Keratinocyte (primary cell): ENCODE results near the gene DHRS11. TPM values are rescaled to one million over a fixed set of nuclear protein-coding genes. Genes with fewer than 3 reads are reported as not detected.

Source experiments
- DNase-seq: peaks from one replicate; pipeline ENCODE4 v3.0.0-alpha.2; 2011; ENCODE audit warnings: low read depth, missing footprints, low spot score
- FAIRE-seq: peaks from 2 replicates; lab custom pipeline; 2011; peaks lifted over from hg19 to GRCh38; lab: Jason Lieb, UNC
- H2AFZ ChIP-seq: 2 replicates; pipeline ENCODE4 v1.6.0; 2012; ENCODE audit warnings: low read length, control low read depth, inconsistent platforms; ENCODE audit not compliant: control insufficient read depth
- H3K27ac ChIP-seq: 2 replicates; pipeline ENCODE4 v1.5.1; 2011; ENCODE audit warnings: low read length; ENCODE audit not compliant: control insufficient read depth, insufficient read depth
- H3K27me3 ChIP-seq: 3 replicates; pipeline ENCODE4 v1.6.0; 2011; ENCODE audit warnings: low read length; ENCODE audit not compliant: control insufficient read depth, insufficient read depth; ENCODE audit errors: extremely low read depth
- H3K36me3 ChIP-seq, 2 experiments: 2 replicates in 1 of 2; 3 replicates in 1 of 2; pipeline ENCODE4 v1.5.1; 2011; ENCODE audit warnings: low read length in 2 of 2, mild to moderate bottlenecking in 1 of 2; ENCODE audit not compliant: control insufficient read depth in 2 of 2, insufficient read depth in 2 of 2; ENCODE audit errors: extremely low read depth in 1 of 2
- H3K4me1 ChIP-seq: 3 replicates; pipeline ENCODE4 v1.5.1; 2011; ENCODE audit warnings: low read length; ENCODE audit not compliant: control insufficient read depth, insufficient read depth; ENCODE audit errors: extremely low read depth
- H3K4me2 ChIP-seq: 3 replicates; pipeline ENCODE4 v1.6.0; 2011; ENCODE audit warnings: low read depth, low read length; ENCODE audit not compliant: control insufficient read depth, insufficient read depth; ENCODE audit errors: extremely low read depth
- H3K4me3 ChIP-seq, 3 experiments: fragments of 200-600 bp in 1 of 3; sonication (generic) in 1 of 3; 2 replicates in 2 of 3; 3 replicates in 1 of 3; pipeline ENCODE4 v1.5.1; 2011 to 2016; ENCODE audit warnings: low read length in 3 of 3, mild to moderate bottlenecking in 3 of 3, control low read depth in 2 of 3, inconsistent platforms in 1 of 3, low read depth in 1 of 3, mixed read lengths in 1 of 3, mixed run types in 1 of 3, moderate library complexity in 1 of 3; ENCODE audit not compliant: control insufficient read depth in 2 of 3, insufficient read depth in 2 of 3; ENCODE audit errors: extremely low read depth in 1 of 3
- H3K79me2 ChIP-seq: 2 replicates; pipeline ENCODE4 v1.6.0; 2012; ENCODE audit warnings: low read length; ENCODE audit not compliant: control insufficient read depth, insufficient read depth
- H3K9ac ChIP-seq: 3 replicates; pipeline ENCODE4 v1.6.0; 2011; ENCODE audit warnings: low read length; ENCODE audit not compliant: control insufficient read depth, insufficient read depth; ENCODE audit errors: extremely low read depth
- H3K9me1 ChIP-seq: 3 replicates; pipeline ENCODE4 v1.6.0; 2011; ENCODE audit warnings: low read length; ENCODE audit not compliant: control insufficient read depth, insufficient read depth; ENCODE audit errors: extremely low read depth
- H3K9me3 ChIP-seq: 2 replicates; pipeline ENCODE4 v1.5.1; 2012; ENCODE audit warnings: low read depth, low read length; ENCODE audit not compliant: control insufficient read depth
- H4K20me1 ChIP-seq: 3 replicates; pipeline ENCODE4 v1.6.0; 2011; ENCODE audit warnings: low read length; ENCODE audit not compliant: control insufficient read depth, insufficient read depth; ENCODE audit errors: extremely low read depth
- EZH2 ChIP-seq: IDR thresholded peaks from one replicate; pipeline ENCODE4 v1.6.1; 2012; ENCODE audit warnings: inconsistent platforms, mild to moderate bottlenecking, low read length, moderate library complexity
- dilution Hi-C: fragments of 300-500 bp; cut with MboI; formaldehyde crosslinking; loops from one replicate; pipeline ENCODE4 v1.7.0; 2020; ENCODE audit warnings: low sequenced_read_pairs; ENCODE audit not compliant: extremely low pct_ligation_motif_present
- polyA plus RNA-seq, 5 experiments: library from polyadenylated mRNA; depleted of rRNA in 3 of 5; stranded (reverse) in 3 of 5; stranded (forward) in 1 of 5; unstranded in 1 of 5; fragments of >200 nt; gene quantifications; 1 replicate in 1 of 5; 2 replicates in 3 of 5; 3 replicates in 1 of 5; pipeline versions ENCODE4 v1.2.1 to v1.2.3, GENCODE V29; 2011 to 2012; ENCODE audit warnings: missing spikeins in 2 of 5, low read depth in 1 of 5, low replicate concordance in 1 of 5
- TF ChIP-seq, protein P1 (sequence below), 3 experiments: IDR thresholded peaks in 1 of 3; conservative IDR thresholded peaks in 1 of 3; optimal IDR thresholded peaks in 1 of 3; 2 replicates in 2 of 3; 3 replicates in 1 of 3; pipeline versions ENCODE3 to v1.5.1; 2011; ENCODE audit warnings: low read length in 3 of 3, mild to moderate bottlenecking in 3 of 3, moderate library complexity in 2 of 3, control low read depth in 1 of 3, inconsistent platforms in 1 of 3; ENCODE audit not compliant: insufficient read depth in 2 of 3; ENCODE audit errors: extremely low read depth in 1 of 3

DHRS11 gene
- polyA plus RNA-seq, 1 donor (not counting 4 experiments of a cell fraction or from before 2014, with no cell fraction given): 11.0 TPM

DNA sequence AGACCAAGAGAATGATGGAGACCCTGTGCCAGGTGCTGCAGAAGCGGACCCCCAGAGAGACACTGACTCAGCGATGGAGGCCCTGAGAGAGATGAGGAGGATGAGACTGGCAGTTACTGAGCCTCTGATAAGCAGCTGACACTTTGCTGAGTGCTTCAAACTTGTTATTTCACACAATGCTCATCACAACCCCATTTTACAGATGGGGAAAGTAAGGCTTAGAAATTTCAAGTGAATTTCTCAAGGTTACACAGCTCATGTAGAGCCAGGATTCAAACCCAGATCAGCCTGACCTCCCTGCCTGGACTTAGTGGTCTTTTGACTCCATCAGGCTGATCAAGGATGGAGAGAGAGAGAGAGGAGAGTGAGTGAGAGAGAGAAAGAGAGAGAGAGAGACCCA, 36.9 kb downstream of the DHRS11 start:
- H3K4me3 ChIP-seq: no peak overlapping the region
- H3K9me1 ChIP-seq: no peaks in the 10 kb centered on the region
- H3K9ac ChIP-seq: no peak overlapping the region
- no peak overlapping the region for H2AFZ ChIP-seq
- no peaks in the 10 kb centered on the region for H4K20me1 ChIP-seq
- TF ChIP-seq EZH2: no peak
- TF ChIP-seq, protein P1, sequence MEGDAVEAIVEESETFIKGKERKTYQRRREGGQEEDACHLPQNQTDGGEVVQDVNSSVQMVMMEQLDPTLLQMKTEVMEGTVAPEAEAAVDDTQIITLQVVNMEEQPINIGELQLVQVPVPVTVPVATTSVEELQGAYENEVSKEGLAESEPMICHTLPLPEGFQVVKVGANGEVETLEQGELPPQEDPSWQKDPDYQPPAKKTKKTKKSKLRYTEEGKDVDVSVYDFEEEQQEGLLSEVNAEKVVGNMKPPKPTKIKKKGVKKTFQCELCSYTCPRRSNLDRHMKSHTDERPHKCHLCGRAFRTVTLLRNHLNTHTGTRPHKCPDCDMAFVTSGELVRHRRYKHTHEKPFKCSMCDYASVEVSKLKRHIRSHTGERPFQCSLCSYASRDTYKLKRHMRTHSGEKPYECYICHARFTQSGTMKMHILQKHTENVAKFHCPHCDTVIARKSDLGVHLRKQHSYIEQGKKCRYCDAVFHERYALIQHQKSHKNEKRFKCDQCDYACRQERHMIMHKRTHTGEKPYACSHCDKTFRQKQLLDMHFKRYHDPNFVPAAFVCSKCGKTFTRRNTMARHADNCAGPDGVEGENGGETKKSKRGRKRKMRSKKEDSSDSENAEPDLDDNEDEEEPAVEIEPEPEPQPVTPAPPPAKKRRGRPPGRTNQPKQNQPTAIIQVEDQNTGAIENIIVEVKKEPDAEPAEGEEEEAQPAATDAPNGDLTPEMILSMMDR (optimal IDR thresholded peaks at IDR 0.05 in 1 of 3, IDR thresholded peaks at IDR 0.05 in 1 of 3, conservative IDR thresholded peaks at IDR 0.05 in 1 of 3; ENCODE audit: extremely low read depth in 1 of 3, insufficient read depth in 2 of 3, low read length in 3 of 3): no peak
- DNase-seq: no peak
- dilution Hi-C loops: no loop called here
- H3K36me3 ChIP-seq: no peaks in the 10 kb centered on the region
- H3K9me3 ChIP-seq: no peaks in the 10 kb centered on the region
- no peak for FAIRE-seq
- peaks cover 28% of the 10 kb centered on the region for H3K27me3 ChIP-seq
- H3K79me2 ChIP-seq: no peaks in the 10 kb centered on the region
- no peak overlapping the region for H3K27ac ChIP-seq
- H3K4me1 ChIP-seq: no peaks in the 10 kb centered on the region
- no peak overlapping the region for H3K4me2 ChIP-seq

GRCh38 chr17:36629252-36629847, 37.7 kb downstream of the DHRS11 start:
- H3K9me1 ChIP-seq: no peaks in the 10 kb centered on the region
- peak; percentile 33 for DNase-seq
- H4K20me1 ChIP-seq: no peaks in the 10 kb centered on the region
- no peaks in the 10 kb centered on the region for H3K4me1 ChIP-seq
- H3K4me3 ChIP-seq: no peak overlapping the region
- H2AFZ ChIP-seq: no peak overlapping the region
- no peaks in the 10 kb centered on the region for H3K79me2 ChIP-seq
- no peak overlapping the region for H3K9ac ChIP-seq
- peaks cover 33% of the 10 kb centered on the region for H3K27me3 ChIP-seq
- TF ChIP-seq EZH2: no peak
- TF ChIP-seq, protein P1 (optimal IDR thresholded peaks at IDR 0.05 in 1 of 3, IDR thresholded peaks at IDR 0.05 in 1 of 3, conservative IDR thresholded peaks at IDR 0.05 in 1 of 3; ENCODE audit: extremely low read depth in 1 of 3, insufficient read depth in 2 of 3, low read length in 3 of 3): peak; percentile 96 to 99 (median 96)
- no peak overlapping the region for H3K4me2 ChIP-seq
- no peak overlapping the region for H3K27ac ChIP-seq
- dilution Hi-C loops: no loop called here
- H3K9me3 ChIP-seq: no peaks in the 10 kb centered on the region
- no peak for FAIRE-seq
- no peaks in the 10 kb centered on the region for H3K36me3 ChIP-seq
